ENCODE results near the gene TAF11L7.
"Not testable (repeated sequence)": the region's sequence is repeated elsewhere in the genome, so short reads cannot be mapped to it uniquely, and the experiment has no call there.

TAF11L7 gene

GRCh38 chr5:17585658-17586057 is at the start of gene TAF11L7:
Gene TAF11L7, minus strand, starts transcription at chr5:17585758.
- DNase-seq, result not testable (repeated sequence)

DNA sequence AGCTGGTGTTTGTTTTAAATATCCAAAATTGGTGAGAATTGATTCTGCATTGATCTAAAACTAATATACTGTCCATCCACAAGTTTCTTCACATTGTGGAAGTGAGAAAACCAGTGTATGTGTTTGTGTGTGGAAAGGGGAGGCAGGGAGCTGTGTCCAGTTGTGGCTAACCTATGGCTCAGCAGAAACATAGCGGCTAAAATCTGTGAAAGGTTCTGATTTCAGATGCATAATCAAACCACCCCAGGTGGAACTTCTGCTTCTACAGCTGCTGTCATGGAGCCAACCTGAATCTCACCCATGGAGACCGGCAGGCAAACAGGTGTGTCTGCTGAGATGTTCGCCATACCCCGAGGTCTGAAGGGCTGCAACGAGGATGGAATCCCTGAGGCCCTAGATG is 48.6 kb upstream of the TAF11L7 start, which contains the start of gene TAF11L14:
TAF11L14 (plus strand) TSS at position 301 of the 400 bp plus-strand sequence.
- no peak for DNase-seq

DNA sequence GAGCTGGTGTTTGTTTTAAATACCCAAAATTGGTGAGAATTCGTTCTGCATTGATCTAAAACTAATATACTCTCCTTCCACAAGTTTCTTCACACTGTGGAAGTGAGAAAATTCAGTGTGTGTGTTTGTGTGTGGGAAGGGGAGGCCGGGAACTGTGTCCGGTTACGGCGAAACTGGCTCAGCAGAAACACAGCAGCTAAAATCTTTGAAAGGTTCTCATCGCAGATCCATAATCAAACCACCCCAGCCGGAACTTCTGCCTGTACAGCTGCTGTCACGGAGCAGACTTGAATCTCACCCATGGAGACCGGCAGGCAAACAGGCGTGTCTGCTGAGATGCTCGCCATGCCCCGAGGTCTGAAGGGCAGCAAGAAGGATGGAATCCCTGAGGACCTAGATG is 46.2 kb upstream of the TAF11L7 start, which contains the start of gene TAF11L13:
TAF11L13 (plus strand) TSS at position 301 of the 400 bp plus-strand sequence.
- not testable (repeated sequence) for DNase-seq

- DNase-seq, result no peak
Observed at GRCh38 chr5:17625686-17626085, 40.1 kb upstream of the TAF11L7 start.

- no peak for DNase-seq
Observed at GRCh38 chr5:17620627-17621026, 35.1 kb upstream of the TAF11L7 start.

DNA sequence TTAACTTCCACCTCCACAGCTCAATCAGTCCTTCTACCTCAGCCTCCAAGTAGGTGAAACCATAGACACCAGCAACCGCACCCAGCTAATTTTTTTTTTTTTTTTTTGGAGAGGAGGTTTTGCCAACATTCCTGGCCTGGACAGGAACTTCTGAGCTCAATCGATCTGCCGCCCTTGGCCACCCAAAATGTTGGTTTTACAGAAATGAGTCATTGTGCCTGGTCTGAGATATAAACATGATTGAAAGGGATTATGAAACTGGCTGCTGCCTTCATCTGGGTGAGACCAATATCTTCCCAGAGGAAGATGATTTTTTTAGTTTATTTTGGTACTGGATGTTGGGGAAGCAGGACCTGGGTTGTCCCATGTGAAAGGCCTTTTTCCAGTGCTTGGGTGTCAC is 33.8 kb upstream of the TAF11L7 start:
- DNase-seq, result no peak

GRCh38 chr5:17614872-17615605 is 29.5 kb upstream of the TAF11L7 start:
- no peak for DNase-seq

- DNase-seq, result not testable (repeated sequence)
Observed at GRCh38 chr5:17610092-17610491, 24.5 kb upstream of the TAF11L7 start, which contains the start of gene TAF11L12. Gene TAF11L12, plus strand, starts transcription at chr5:17610392.

- not testable (repeated sequence) for DNase-seq
Observed at GRCh38 chr5:17607461-17607860, 21.9 kb upstream of the TAF11L7 start.

DNA sequence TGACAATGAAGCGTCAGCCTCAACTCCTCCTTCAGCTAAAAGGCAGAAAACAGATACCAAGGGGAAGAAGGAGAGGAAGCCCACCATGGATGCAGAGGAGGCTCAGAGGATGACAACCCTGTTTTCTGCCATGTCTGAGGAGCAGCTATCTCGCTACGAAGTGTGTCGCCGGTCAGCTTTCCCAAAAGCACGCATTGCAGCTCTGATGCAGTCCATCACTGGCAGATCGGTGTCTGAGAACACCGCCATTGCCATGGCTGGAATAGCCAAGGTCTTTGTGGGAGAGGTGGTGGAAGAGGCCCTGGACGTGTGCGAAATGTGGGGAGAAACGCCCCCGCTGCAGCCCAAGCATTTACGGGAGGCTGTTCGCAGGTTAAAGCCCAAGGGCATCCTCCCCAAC is 19.4 kb upstream of the TAF11L7 start:
- DNase-seq, result no peak

DNA sequence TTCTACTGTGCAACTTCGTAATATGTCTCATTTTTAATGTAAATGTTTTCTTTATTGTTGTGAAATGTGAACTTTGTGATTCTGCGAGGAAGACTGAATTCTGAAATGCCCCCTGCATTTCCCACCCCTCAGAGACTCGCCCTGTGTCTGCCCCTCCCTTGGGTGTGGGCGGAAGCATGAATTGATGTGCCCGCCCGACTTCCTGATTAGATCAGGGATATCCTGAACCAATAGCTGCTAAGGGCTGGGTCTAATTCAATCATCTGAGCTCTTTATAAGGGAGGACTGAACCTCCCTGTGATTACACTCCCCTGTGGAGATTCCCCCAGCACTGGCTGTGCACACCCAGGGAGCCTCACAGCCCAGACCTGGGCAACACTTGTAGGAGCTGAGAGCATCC is 18.3 kb upstream of the TAF11L7 start, which contains the start of gene TAF11L11:
TAF11L11 (plus strand) TSS at position 304 of the 400 bp plus-strand sequence.
- not testable (repeated sequence) for DNase-seq

GRCh38 chr5:17597728-17598127 is 12.2 kb upstream of the TAF11L7 start, which contains the start of gene TAF11L10:
Gene TAF11L10, minus strand, starts transcription at chr5:17597828.
- not testable (repeated sequence) for DNase-seq

DNA sequence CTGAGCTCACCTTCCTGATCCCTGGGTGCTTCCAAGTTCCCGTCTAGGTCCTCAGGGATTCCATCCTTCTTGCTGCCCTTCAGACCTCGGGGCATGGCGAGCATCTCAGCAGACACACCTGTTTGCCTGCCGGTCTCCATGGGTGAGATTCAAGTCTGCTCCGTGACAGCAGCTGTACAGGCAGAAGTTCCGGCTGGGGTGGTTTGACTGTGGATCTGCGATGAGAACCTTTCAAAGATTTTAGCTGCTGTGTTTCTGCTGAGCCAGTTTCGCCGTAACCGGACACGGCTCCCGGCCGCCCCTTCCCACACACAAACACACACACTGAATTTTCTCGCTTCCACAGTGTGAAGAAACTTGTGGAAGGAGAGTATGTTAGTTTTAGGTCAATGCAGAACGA is 8.7 kb upstream of the TAF11L7 start, which contains the start of gene TAF11L9:
TAF11L9 (minus strand) TSS at position 140 of the 400 bp plus-strand sequence.
- DNase-seq, result not testable (repeated sequence)

GRCh38 chr5:17590860-17591259 is 5.3 kb upstream of the TAF11L7 start, which contains the start of gene TAF11L8:
Gene TAF11L8, minus strand, starts transcription at chr5:17590960.
- not testable (repeated sequence) for DNase-seq

Measured in stimulated activated CD4-positive, alpha-beta T cell treated with anti-CD3 and anti-CD28 coated beads, Interleukin-4, amount 100 ng/mL, for 24 hours (primary cell).